Measurements from ENCODE around the gene C22orf23. TPM values are rescaled to one million over a fixed set of nuclear protein-coding genes. Genes with fewer than 3 reads are reported as not detected.

The C22orf23 gene
- total RNA-seq, 1 experiment from 2014 or later = 0.47 TPM

- ATAC-seq (no peak), DNase-seq (ENCODE audit: low read depth, low spot score) (no peak)
- Histone ChIP-seq H3K4me3 (replicated peaks in 1 of 2; ENCODE audit: low read depth in 1 of 2, low read length in 2 of 2) (no peak overlapping the region), H3K36me3 (ENCODE audit: control insufficient read depth in 1 of 2, insufficient read depth in 2 of 2, low read length in 2 of 2) (no peaks in the 10 kb centered on the region), H3K9ac (ENCODE audit: low read length) (no peak overlapping the region), H3K4me2 (ENCODE audit: low read length) (no peak overlapping the region), H3K9me3 (ENCODE audit: control insufficient read depth in 1 of 2, insufficient read depth in 1 of 2, low read depth in 1 of 2, low read length in 2 of 2) (no peaks in the 10 kb centered on the region), H3K4me1 (ENCODE audit: control insufficient read depth in 1 of 2, insufficient read depth in 2 of 2, low read length in 2 of 2) (peaks cover 0 to 13% of the 10 kb centered on the region in 2 experiments; a peak in 2 of 4 replicates), H3K27ac (ENCODE audit: low read depth, low read length) (no peak overlapping the region), H2AFZ (ENCODE audit: low read depth, low read length, poor library complexity, severe bottlenecking) (no peak overlapping the region), H4K20me1 (ENCODE audit: insufficient read depth) (no peaks in the 10 kb centered on the region), H3K79me2 (ENCODE audit: insufficient read depth, low read length) (no peaks in the 10 kb centered on the region), H3K9me2 (ENCODE audit: insufficient read depth) (no peaks in the 10 kb centered on the region), H3K27me3 (ENCODE audit: insufficient read depth, low read length) (no peaks in the 10 kb centered on the region)
- ChIA-PET RAD21 (ENCODE audit: low non-redundant PET in 1 of 2, low total read pairs in 2 of 2, uncharacterized antibody in 2 of 2, unreplicated experiment in 2 of 2) (no interaction called here), POLR2A (no interaction called here), CTCF (no interaction called here)
- intact Hi-C loops (cut with micrococcal nuclease) = no loop called here
- no TSS peak for BruUV-seq (replicated peaks)
- no peak for TF ChIP-seq POLR2A (IDR thresholded peaks at IDR 0.05; ENCODE audit: borderline replicate concordance, extremely low read depth, insufficient read depth, insufficient read length)
- no peak for TF ChIP-seq ATF3 (IDR thresholded peaks at IDR 0.05)
- no peak for TF ChIP-seq REST (IDR thresholded peaks at IDR 0.05; ENCODE audit: low read depth)
- no peak for TF ChIP-seq FOSL1 (IDR thresholded peaks at IDR 0.05; ENCODE audit: low read depth)
- TF ChIP-seq JUND (IDR thresholded peaks at IDR 0.05) = no peak
- TF ChIP-seq ZNF274 (IDR thresholded peaks at IDR 0.05; ENCODE audit: low read depth, low read length) = no peak
Observed at GRCh38 chr22:37991731-37992442, 38.5 kb upstream of the C22orf23 start.
